Thyroid gland (tissue), 4 donors: ENCODE measurements around the gene UBE2H. TPM values are rescaled to one million over a fixed set of nuclear protein-coding genes. Genes with fewer than 3 reads are reported as not detected.
A peak's percentile ranks its signal among the peaks of the same experiment; 100 is the strongest.

Source experiments
- DNase-seq, 2 donors: peaks; one replicate each; pipeline ENCODE4 v3.0.0-alpha.2; 2019
- H3K27ac ChIP-seq, 3 donors: fragments of 200-600 bp; sonication (generic); 1 replicate in 2 of 3; 2 replicates in 1 of 3; pipeline ENCODE4 v1.5.1; 2016 to 2019; ENCODE audit warnings: mild to moderate bottlenecking in 1 of 3, moderate library complexity in 1 of 3
- H3K27me3 ChIP-seq: fragments of 200-600 bp; sonication (generic); one replicate; pipeline ENCODE4 v1.5.1; 2019
- H3K36me3 ChIP-seq, 2 donors: fragments of 200-600 bp; sonication (generic); one replicate each; pipeline ENCODE4 v1.5.1; 2016 to 2019
- H3K4me1 ChIP-seq, 2 donors: fragments of 200-600 bp; sonication (generic); one replicate each; pipeline ENCODE4 v1.5.1; 2017 to 2019
- H3K4me3 ChIP-seq, 3 donors: fragments of 200-600 bp; sonication (generic); replicated peaks in 1 of 3; 1 replicate in 2 of 3; 2 replicates in 1 of 3; pipeline ENCODE4 v1.5.1; 2016; ENCODE audit warnings: mild to moderate bottlenecking in 1 of 3
- H3K9me3 ChIP-seq: fragments of 200-600 bp; sonication (generic); one replicate; pipeline ENCODE4 v1.5.1; 2017
- CTCF ChIP-seq, 6 experiments: fragments of 200-600 bp in 3 of 6; fragments of 450-650 bp in 3 of 6; sonication (generic) in 3 of 6; IDR thresholded peaks; one replicate each; pipeline ENCODE4 v1.5.1; 2016 to 2019; ENCODE audit warnings: antibody characterized with exemption in 6 of 6, mild to moderate bottlenecking in 2 of 6, inconsistent platforms in 1 of 6, moderate library complexity in 1 of 6
- POLR2A ChIP-seq, 2 donors: fragments of 450-650 bp; IDR thresholded peaks; one replicate each; pipeline ENCODE4 v1.6.1; 2017; ENCODE audit warnings: antibody characterized with exemption in 2 of 2, mild to moderate bottlenecking in 2 of 2, moderate library complexity in 1 of 2
- WGBS, 2 donors: methylation state at CpG; one replicate each; pipeline ENCODE4 v1.1.5; 2017; 5-methylcytosine and 5-hydroxymethylcytosine counted together
- intact Hi-C: fragments of 100-400 bp; cut with DNase I; formaldehyde crosslinking; loops from one replicate; pipeline ENCODE4 v1.15.1; 2023
- total RNA-seq, 4 donors: library from RNA; depleted of rRNA; stranded (reverse); fragments of >200 nt; gene quantifications; one replicate each; pipeline ENCODE4 v1.2.3, GENCODE V29; 2016

Gene UBE2H
- total RNA-seq, 4 donors from 2014 or later, result 97.7 to 156 (median 122) TPM

- H3K4me3 ChIP-seq, result peak overlapping the region; percentile 43 to 94 (median 80)
- no peaks in the 10 kb centered on the region for H3K9me3 ChIP-seq
- WGBS, 2 donors, result 16 to 23% methylated on average over 1 of the region's 1 CpG
- H3K36me3 ChIP-seq, result no peaks in the 10 kb centered on the region
- no peak for DNase-seq
- TF ChIP-seq POLR2A (IDR thresholded peaks at IDR 0.05), result no peak
- TF ChIP-seq CTCF (IDR thresholded peaks at IDR 0.05), result no peak
- H3K27me3 ChIP-seq, result no peaks in the 10 kb centered on the region
- peaks cover 27 to 37% of the 10 kb centered on the region in 2 donors for H3K4me1 ChIP-seq
- H3K27ac ChIP-seq, result peak overlapping the region; percentile 98
- intact Hi-C loops, result loop anchor here (5.0 kb wide), 1 partner anchor 124 kb away; no protein-coding TSS in a partner anchor
Measured at GRCh38 chr7:129950933-129951225, 1.9 kb downstream of the UBE2H start.

GRCh38 chr7:129950191-129950932, 2.4 kb downstream of the UBE2H start:
- TF ChIP-seq POLR2A (IDR thresholded peaks at IDR 0.05), result no peak
- no peak for TF ChIP-seq CTCF (IDR thresholded peaks at IDR 0.05)
- Histone ChIP-seq H3K27ac (peak overlapping the region; percentile 98), H3K27me3 (no peaks in the 10 kb centered on the region), H3K4me1 (peaks cover 27 to 37% of the 10 kb centered on the region in 2 donors), H3K36me3 (no peaks in the 10 kb centered on the region), H3K9me3 (no peaks in the 10 kb centered on the region), H3K4me3 (peak overlapping the region in 2 of 3 donors; percentile 80 to 94)
- intact Hi-C loops, result loop anchor here (5.0 kb wide), 1 partner anchor 123 kb away; no protein-coding TSS in a partner anchor
- peak in 1 of 2 donors; percentile 19 for DNase-seq
- 14 to 17% methylated on average over 9 of the region's 9 CpGs for WGBS, 2 donors

GRCh38 chr7:129949292-129950133, 3.2 kb downstream of the UBE2H start:
- Histone ChIP-seq H3K4me1 (peaks cover 27 to 37% of the 10 kb centered on the region in 2 donors), H3K36me3 (no peaks in the 10 kb centered on the region), H3K27me3 (no peaks in the 10 kb centered on the region), H3K9me3 (no peaks in the 10 kb centered on the region), H3K27ac (peak overlapping the region; percentile 98), H3K4me3 (peak overlapping the region in 2 of 3 donors; percentile 12 to 94)
- TF ChIP-seq POLR2A (IDR thresholded peaks at IDR 0.05) (peak in 1 of 2 donors; percentile 72), CTCF (IDR thresholded peaks at IDR 0.05) (no peak)
- WGBS, 2 donors, result 9 to 17% methylated on average over 10 of the region's 10 CpGs
- intact Hi-C loops, result loop anchor here (5.0 kb wide), 1 partner anchor 122 kb away; no protein-coding TSS in a partner anchor
- peak; percentile 38 to 42 for DNase-seq

GRCh38 chr7:129948877-129949291, 3.9 kb downstream of the UBE2H start:
- intact Hi-C loops, result no loop called here
- Histone ChIP-seq H3K4me1 (peaks cover 27 to 37% of the 10 kb centered on the region in 2 donors), H3K9me3 (no peaks in the 10 kb centered on the region), H3K36me3 (no peaks in the 10 kb centered on the region), H3K27ac (peak overlapping the region; percentile 98), H3K27me3 (no peaks in the 10 kb centered on the region), H3K4me3 (peak overlapping the region in 2 of 3 donors; percentile 12 to 94)
- peak; percentile 92 to 94 for DNase-seq
- peak in 2 of 6 experiments; percentile 6 to 9 for TF ChIP-seq CTCF (IDR thresholded peaks at IDR 0.05)
- TF ChIP-seq POLR2A (IDR thresholded peaks at IDR 0.05), result peak in 1 of 2 donors; percentile 69
- WGBS, 2 donors, result 2 to 3% methylated on average over 10 of the region's 10 CpGs
